ENCODE data around the gene IRF4.

GRCh38 chr6:378090-378957 lies 13.2 kb upstream of the IRF4 start:
- TF ChIP-seq CTCF (IDR thresholded peaks at IDR 0.05 in 4 of 5, conservative IDR thresholded peaks at IDR 0.05 in 1 of 5) = no peak
- no peak for TF ChIP-seq POLR2A (IDR thresholded peaks at IDR 0.05)

All from gastrocnemius medialis (tissue), 4 donors.